ENCODE measurements around the gene TPRG1L.

GRCh38 chr1:3651026-3651929 is 26.5 kb downstream of the TPRG1L start:
- TF ChIP-seq GATA2 (IDR thresholded peaks at IDR 0.05; ENCODE audit: low read depth, low read length) (no peak), GATA3 (IDR thresholded peaks at IDR 0.05; ENCODE audit: low read depth, low read length) (no peak)

All from SH-SY5Y (cell line).